Measurements from ENCODE around the gene CLDN24. TPM values are rescaled to one million over a fixed set of nuclear protein-coding genes. Genes with fewer than 3 reads are reported as not detected.

Gene CLDN24
- polyA plus RNA-seq, 1 of the 3 experiments (the other 2 are of a cell fraction) = not detected

- TF ChIP-seq ZBTB33 (IDR thresholded peaks at IDR 0.05; ENCODE audit: borderline replicate concordance, low read depth) (no peak), POLR2AphosphoS5 (IDR thresholded peaks at IDR 0.05; ENCODE audit: low read depth, low read length) (peak; percentile 62; the same call in 1 of the 2 replicates), CTCF (IDR thresholded peaks at IDR 0.05) (no peak), FOSL2 (IDR thresholded peaks at IDR 0.05; ENCODE audit: borderline replicate concordance, low read depth) (peak; percentile 95), EP300 (IDR thresholded peaks at IDR 0.05; ENCODE audit: borderline replicate concordance in 1 of 2, low read depth in 1 of 2, low read length in 1 of 2) (peak in 1 of 2 experiments; percentile 89; a peak in 1 of 4 replicates)
Measured at GRCh38 chr4:183335369-183335940, 13.2 kb upstream of the CLDN24 start (continued).

GRCh38 chr4:183333983-183334382 lies 11.8 kb upstream of the CLDN24 start:
- H3K27me3 ChIP-seq (ENCODE audit: insufficient read depth) = no peaks in the 10 kb centered on the region
- H3K4me3 ChIP-seq (ENCODE audit: low read depth in 2 of 2, low read length in 1 of 2) = no peak overlapping the region
- no peaks in the 10 kb centered on the region for H4K20me1 ChIP-seq (ENCODE audit: insufficient read depth)
- no peaks in the 10 kb centered on the region for H3K9me3 ChIP-seq
- POLR2A ChIA-PET = no interaction called here
- 74% methylated on average over 6 of the region's 6 CpGs for WGBS (ENCODE audit: low lambda C conversion rate)
- H3K27ac ChIP-seq (ENCODE audit: low read depth in 2 of 2, low read length in 1 of 2) = no peak overlapping the region
- no peaks in the 10 kb centered on the region for H3K9me2 ChIP-seq
- peaks cover 0 to 18% of the 10 kb centered on the region in 2 experiments; a peak in 2 of 4 replicates for H3K4me1 ChIP-seq (ENCODE audit: control insufficient read depth in 1 of 2, insufficient read depth in 2 of 2, low read depth in 1 of 2, low read length in 1 of 2)
- H3K79me2 ChIP-seq (ENCODE audit: insufficient read depth) = no peaks in the 10 kb centered on the region
- H3K9ac ChIP-seq = no peak overlapping the region
- no peak overlapping the region for H2AFZ ChIP-seq (ENCODE audit: low read depth)
- H3K36me3 ChIP-seq (replicated peaks in 1 of 2; ENCODE audit: control insufficient read depth in 1 of 2, insufficient read depth in 2 of 2, low read length in 1 of 2) = no peaks in the 10 kb centered on the region
- peaks cover 18% of the 10 kb centered on the region for H3F3A ChIP-seq (replicated peaks; ENCODE audit: insufficient read depth)
- CTCF ChIA-PET = no interaction called here
- no peak overlapping the region for H3K4me2 ChIP-seq
- no peak for TF ChIP-seq MXI1 (IDR thresholded peaks at IDR 0.05; ENCODE audit: low read depth, low read length)
- no peak for TF ChIP-seq SMC3 (IDR thresholded peaks at IDR 0.05; ENCODE audit: low read depth, low read length)
- no peak for TF ChIP-seq MEF2A (IDR thresholded peaks at IDR 0.05; ENCODE audit: borderline replicate concordance, low read depth)
- TF ChIP-seq RAD21 (IDR thresholded peaks at IDR 0.05; ENCODE audit: low read length) = no peak
- no peak for TF ChIP-seq SIN3A (IDR thresholded peaks at IDR 0.05; ENCODE audit: borderline replicate concordance, low read depth, low read length)
- no peak for TF ChIP-seq TEAD4 (IDR thresholded peaks at IDR 0.05; ENCODE audit: borderline replicate concordance, insufficient read depth)
- no peak for TF ChIP-seq ELF1 (IDR thresholded peaks at IDR 0.05)
- DNase-seq = no peak
